HEK293 (cell line): Measurements from ENCODE around the gene CISH.

Source experiments
- CTCF ChIA-PET: fragments of 350-600 bp; formaldehyde crosslinking; extraction: SDS; loops from one replicate; lab custom pipeline; 2021; ENCODE audit warnings: antibody characterized with exemption; lab: Yijun Ruan, JAX
- POLR2A ChIA-PET: fragments of 300-600 bp; formaldehyde crosslinking; extraction: SDS; loops from one replicate; lab custom pipeline; 2020; ENCODE audit warnings: antibody characterized with exemption, inconsistent platforms; lab: Yijun Ruan, JAX
- H3K27ac ChIP-seq: fragments of 200-500 bp; sonication (Bioruptor generic); 2 replicates; pipeline ENCODE4 v1.5.1; 2014; ENCODE audit warnings: low read depth, low read length, control low read depth, inconsistent platforms; ENCODE audit errors: extremely low read depth
- H3K36me3 ChIP-seq, 2 experiments: fragments of 200-500 bp in 1 of 2; sonication (Bioruptor generic) in 1 of 2; 1 replicate in 1 of 2; 2 replicates in 1 of 2; pipeline ENCODE4 v1.5.1; 2014 to 2017; ENCODE audit warnings: inconsistent platforms in 2 of 2, low read length in 2 of 2; ENCODE audit not compliant: control insufficient read depth in 2 of 2, insufficient read depth in 1 of 2
- H3K4me1 ChIP-seq: fragments of 200-500 bp; sonication (Bioruptor generic); 2 replicates; pipeline ENCODE4 v1.5.1; 2014; ENCODE audit warnings: mild to moderate bottlenecking, low read length, inconsistent platforms; ENCODE audit not compliant: control insufficient read depth, insufficient read depth
- H3K4me3 ChIP-seq: 2 replicates; pipeline ENCODE4 v1.5.1; 2011; ENCODE audit warnings: low read depth, mild to moderate bottlenecking, control low read depth, low read length, moderate library complexity
- H3K9me3 ChIP-seq: fragments of 200-500 bp; sonication (Bioruptor generic); 2 replicates; pipeline ENCODE4 v1.5.1; 2014; ENCODE audit warnings: low read depth, low read length, inconsistent platforms; ENCODE audit not compliant: control insufficient read depth, insufficient read depth
- GFI1B ChIP-seq: fragments of 450-650 bp; formaldehyde crosslinking; IDR thresholded peaks from 2 replicates; pipeline ENCODE4 v1.5.1; 2016; ENCODE audit warnings: missing biosample characterization, missing genetic modification characterization
- OSR2 ChIP-seq: fragments of 450-650 bp; formaldehyde crosslinking; IDR thresholded peaks from 2 replicates; pipeline ENCODE4 v1.5.1; 2016; ENCODE audit warnings: missing biosample characterization, missing genetic modification characterization
- PRDM1 ChIP-seq: fragments of 450-650 bp; formaldehyde crosslinking; IDR thresholded peaks from 2 replicates; pipeline ENCODE4; 2016; ENCODE audit warnings: missing biosample characterization, missing genetic modification characterization
- PRDM4 ChIP-seq: fragments of 450-650 bp; formaldehyde crosslinking; IDR thresholded peaks from 2 replicates; pipeline ENCODE4 v1.5.1; 2017; ENCODE audit warnings: missing biosample characterization, missing genetic modification characterization
- REPIN1 ChIP-seq: fragments of 450-650 bp; formaldehyde crosslinking; IDR thresholded peaks from 2 replicates; pipeline ENCODE4 v1.5.1; 2017; ENCODE audit warnings: missing biosample characterization, missing genetic modification characterization, low read depth
- SCRT2 ChIP-seq: fragments of 450-650 bp; formaldehyde crosslinking; IDR thresholded peaks from 2 replicates; pipeline ENCODE4 v1.5.1; 2016; ENCODE audit warnings: missing biosample characterization, missing genetic modification characterization
- SP2 ChIP-seq: fragments of 450-650 bp; formaldehyde crosslinking; IDR thresholded peaks from 2 replicates; pipeline ENCODE4 v1.5.1; 2016; ENCODE audit warnings: missing biosample characterization, missing genetic modification characterization
- ZNF121 ChIP-seq: fragments of 450-650 bp; formaldehyde crosslinking; IDR thresholded peaks from 2 replicates; pipeline ENCODE4 v1.5.1; 2016; ENCODE audit warnings: missing biosample characterization, missing genetic modification characterization
- ZNF184 ChIP-seq: fragments of 450-650 bp; IDR thresholded peaks from 2 replicates; pipeline ENCODE4 v1.5.1; 2018; ENCODE audit warnings: missing biosample characterization, mild to moderate bottlenecking, missing genetic modification characterization
- ZNF248 ChIP-seq: fragments of 450-650 bp; formaldehyde crosslinking; IDR thresholded peaks from 2 replicates; pipeline ENCODE4 v1.5.1; 2017; ENCODE audit warnings: missing biosample characterization, missing genetic modification characterization
- ZNF350 ChIP-seq: fragments of 450-650 bp; formaldehyde crosslinking; IDR thresholded peaks from 2 replicates; pipeline ENCODE4 v1.5.0; 2017; ENCODE audit warnings: missing biosample characterization, mild to moderate bottlenecking, missing genetic modification characterization
- ZNF423 ChIP-seq: fragments of 450-650 bp; formaldehyde crosslinking; IDR thresholded peaks from 2 replicates; pipeline ENCODE4 v1.5.1; 2016; ENCODE audit warnings: missing biosample characterization, missing genetic modification characterization
- ZNF433 ChIP-seq: fragments of 450-650 bp; formaldehyde crosslinking; IDR thresholded peaks from 2 replicates; pipeline ENCODE4 v1.5.1; 2016; ENCODE audit warnings: missing biosample characterization, missing genetic modification characterization, low read depth
- ZNF514 ChIP-seq: fragments of 450-650 bp; formaldehyde crosslinking; IDR thresholded peaks from 2 replicates; pipeline ENCODE4 v1.5.1; 2016; ENCODE audit warnings: missing biosample characterization, missing genetic modification characterization
- ZNF561 ChIP-seq: fragments of 450-650 bp; IDR thresholded peaks from 2 replicates; pipeline ENCODE4 v1.5.1; 2018; ENCODE audit warnings: missing biosample characterization, missing genetic modification characterization, borderline replicate concordance
- ZNF580 ChIP-seq: fragments of 450-650 bp; formaldehyde crosslinking; IDR thresholded peaks from 2 replicates; pipeline ENCODE4 v1.5.1; 2016; ENCODE audit warnings: missing biosample characterization, missing genetic modification characterization
- ZNF654 ChIP-seq: fragments of 450-650 bp; formaldehyde crosslinking; IDR thresholded peaks from 2 replicates; pipeline ENCODE4 v1.5.1; 2016; ENCODE audit warnings: low read depth, missing biosample characterization, missing genetic modification characterization
- ZXDB ChIP-seq: fragments of 450-650 bp; formaldehyde crosslinking; IDR thresholded peaks from 2 replicates; pipeline ENCODE4 v1.5.1; 2016; ENCODE audit warnings: missing biosample characterization, missing genetic modification characterization
- TF ChIP-seq, protein P1 (sequence below): fragments of 450-650 bp; formaldehyde crosslinking; IDR thresholded peaks from 2 replicates; pipeline ENCODE4 v1.5.1; 2016; ENCODE audit warnings: missing biosample characterization, missing genetic modification characterization
- TF ChIP-seq, protein P2 (sequence below): fragments of 450-650 bp; formaldehyde crosslinking; IDR thresholded peaks from 2 replicates; pipeline ENCODE4 v1.5.1; 2016; ENCODE audit warnings: missing biosample characterization, missing genetic modification characterization, borderline replicate concordance
- TF ChIP-seq, protein P3 (sequence below): fragments of 450-650 bp; formaldehyde crosslinking; IDR thresholded peaks from 2 replicates; pipeline ENCODE4 v1.5.1; 2016; ENCODE audit warnings: missing biosample characterization, missing genetic modification characterization

CISH gene

GRCh38 chr3:50587373-50587772 lies 24.2 kb downstream of the CISH start:
- TF ChIP-seq, protein P1, sequence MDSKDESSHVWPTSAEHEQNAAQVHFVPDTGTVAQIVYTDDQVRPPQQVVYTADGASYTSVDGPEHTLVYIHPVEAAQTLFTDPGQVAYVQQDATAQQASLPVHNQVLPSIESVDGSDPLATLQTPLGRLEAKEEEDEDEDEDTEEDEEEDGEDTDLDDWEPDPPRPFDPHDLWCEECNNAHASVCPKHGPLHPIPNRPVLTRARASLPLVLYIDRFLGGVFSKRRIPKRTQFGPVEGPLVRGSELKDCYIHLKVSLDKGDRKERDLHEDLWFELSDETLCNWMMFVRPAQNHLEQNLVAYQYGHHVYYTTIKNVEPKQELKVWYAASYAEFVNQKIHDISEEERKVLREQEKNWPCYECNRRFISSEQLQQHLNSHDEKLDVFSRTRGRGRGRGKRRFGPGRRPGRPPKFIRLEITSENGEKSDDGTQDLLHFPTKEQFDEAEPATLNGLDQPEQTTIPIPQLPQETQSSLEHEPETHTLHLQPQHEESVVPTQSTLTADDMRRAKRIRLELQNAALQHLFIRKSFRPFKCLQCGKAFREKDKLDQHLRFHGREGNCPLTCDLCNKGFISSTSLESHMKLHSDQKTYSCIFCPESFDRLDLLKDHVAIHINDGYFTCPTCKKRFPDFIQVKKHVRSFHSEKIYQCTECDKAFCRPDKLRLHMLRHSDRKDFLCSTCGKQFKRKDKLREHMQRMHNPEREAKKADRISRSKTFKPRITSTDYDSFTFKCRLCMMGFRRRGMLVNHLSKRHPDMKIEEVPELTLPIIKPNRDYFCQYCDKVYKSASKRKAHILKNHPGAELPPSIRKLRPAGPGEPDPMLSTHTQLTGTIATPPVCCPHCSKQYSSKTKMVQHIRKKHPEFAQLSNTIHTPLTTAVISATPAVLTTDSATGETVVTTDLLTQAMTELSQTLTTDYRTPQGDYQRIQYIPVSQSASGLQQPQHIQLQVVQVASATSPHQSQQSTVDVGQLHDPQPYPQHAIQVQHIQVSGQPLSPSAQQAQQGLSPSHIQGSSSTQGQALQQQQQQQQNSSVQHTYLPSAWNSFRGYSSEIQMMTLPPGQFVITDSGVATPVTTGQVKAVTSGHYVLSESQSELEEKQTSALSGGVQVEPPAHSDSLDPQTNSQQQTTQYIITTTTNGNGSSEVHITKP (tag by site-specific recombination) = no peak
- TF ChIP-seq ZNF561 (no peak), REPIN1 (tag by site-specific recombination) (no peak), ZNF184 (no peak), GFI1B (no peak), ZNF654 (tag by site-specific recombination) (no peak), ZNF423 (tag by site-specific recombination) (no peak), ZNF248 (tag by site-specific recombination) (no peak), SP2 (tag by site-specific recombination) (no peak), ZNF350 (tag by site-specific recombination) (no peak), SCRT2 (tag by site-specific recombination) (no peak)
- Histone ChIP-seq H3K4me1 (no peaks in the 10 kb centered on the region), H3K4me3 (no peak overlapping the region), H3K27ac (no peak overlapping the region), H3K9me3 (no peaks in the 10 kb centered on the region), H3K36me3 (peaks cover 0 to 16% of the 10 kb centered on the region in 2 experiments; a peak in 1 of 3 replicates)
- ChIA-PET CTCF (interaction anchor here (1.9 kb wide), 1 partner anchor 26 kb away, joined by 6 read pairs; no protein-coding TSS in a partner anchor), POLR2A (interaction anchor here (0.6 kb wide), 1 partner anchor 380 kb away, joined by 3 read pairs; no protein-coding TSS in a partner anchor)

DNA sequence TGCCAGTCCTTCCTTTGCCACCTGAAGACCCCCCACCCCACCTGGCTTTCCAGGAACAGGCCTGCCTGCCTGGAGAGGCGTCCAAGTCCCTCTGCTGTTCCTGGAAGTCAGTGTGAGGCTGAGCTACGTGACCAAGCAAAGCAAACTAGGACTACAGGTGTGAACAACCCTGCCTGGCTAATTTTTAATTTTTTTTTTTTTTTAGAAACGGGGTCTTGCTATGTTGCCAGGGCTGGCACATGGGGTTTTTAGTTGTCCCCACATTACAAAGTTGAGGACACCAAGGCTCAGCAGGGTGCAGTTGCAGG lies 24.9 kb downstream of the CISH start:
- Histone ChIP-seq H3K36me3 (peaks cover 0 to 22% of the 10 kb centered on the region in 2 experiments; a peak in 1 of 3 replicates), H3K27ac (no peak overlapping the region), H3K4me3 (no peak overlapping the region), H3K4me1 (no peaks in the 10 kb centered on the region), H3K9me3 (no peaks in the 10 kb centered on the region)
- ChIA-PET POLR2A (interaction anchor here (0.7 kb wide), 2 partner anchors 29 to 204 kb away, joined by 3 to 4 read pairs; no protein-coding TSS in a partner anchor), CTCF (interaction anchor here (0.8 to 1.9 kb wide), 3 partner anchors 14 to 27 kb away, joined by 3 to 6 read pairs (median 4); partner anchors contain the start of gene CISH)
- TF ChIP-seq ZNF580 (tag by site-specific recombination) = no peak
- TF ChIP-seq ZNF433 (tag by site-specific recombination) = no peak
- TF ChIP-seq, protein P2, sequence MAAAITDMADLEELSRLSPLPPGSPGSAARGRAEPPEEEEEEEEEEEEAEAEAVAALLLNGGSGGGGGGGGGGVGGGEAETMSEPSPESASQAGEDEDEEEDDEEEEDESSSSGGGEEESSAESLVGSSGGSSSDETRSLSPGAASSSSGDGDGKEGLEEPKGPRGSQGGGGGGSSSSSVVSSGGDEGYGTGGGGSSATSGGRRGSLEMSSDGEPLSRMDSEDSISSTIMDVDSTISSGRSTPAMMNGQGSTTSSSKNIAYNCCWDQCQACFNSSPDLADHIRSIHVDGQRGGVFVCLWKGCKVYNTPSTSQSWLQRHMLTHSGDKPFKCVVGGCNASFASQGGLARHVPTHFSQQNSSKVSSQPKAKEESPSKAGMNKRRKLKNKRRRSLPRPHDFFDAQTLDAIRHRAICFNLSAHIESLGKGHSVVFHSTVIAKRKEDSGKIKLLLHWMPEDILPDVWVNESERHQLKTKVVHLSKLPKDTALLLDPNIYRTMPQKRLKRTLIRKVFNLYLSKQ (tag by site-specific recombination) = no peak
- TF ChIP-seq, protein P3, sequence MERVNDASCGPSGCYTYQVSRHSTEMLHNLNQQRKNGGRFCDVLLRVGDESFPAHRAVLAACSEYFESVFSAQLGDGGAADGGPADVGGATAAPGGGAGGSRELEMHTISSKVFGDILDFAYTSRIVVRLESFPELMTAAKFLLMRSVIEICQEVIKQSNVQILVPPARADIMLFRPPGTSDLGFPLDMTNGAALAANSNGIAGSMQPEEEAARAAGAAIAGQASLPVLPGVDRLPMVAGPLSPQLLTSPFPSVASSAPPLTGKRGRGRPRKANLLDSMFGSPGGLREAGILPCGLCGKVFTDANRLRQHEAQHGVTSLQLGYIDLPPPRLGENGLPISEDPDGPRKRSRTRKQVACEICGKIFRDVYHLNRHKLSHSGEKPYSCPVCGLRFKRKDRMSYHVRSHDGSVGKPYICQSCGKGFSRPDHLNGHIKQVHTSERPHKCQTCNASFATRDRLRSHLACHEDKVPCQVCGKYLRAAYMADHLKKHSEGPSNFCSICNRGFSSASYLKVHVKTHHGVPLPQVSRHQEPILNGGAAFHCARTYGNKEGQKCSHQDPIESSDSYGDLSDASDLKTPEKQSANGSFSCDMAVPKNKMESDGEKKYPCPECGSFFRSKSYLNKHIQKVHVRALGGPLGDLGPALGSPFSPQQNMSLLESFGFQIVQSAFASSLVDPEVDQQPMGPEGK = no peak
- TF ChIP-seq OSR2 (tag by site-specific recombination) = no peak
- TF ChIP-seq PRDM4 (tag by site-specific recombination) = no peak
- TF ChIP-seq ZNF121 (tag by site-specific recombination) = no peak
- TF ChIP-seq, protein P1 (tag by site-specific recombination) = no peak
- TF ChIP-seq ZNF514 (tag by site-specific recombination) = no peak
- TF ChIP-seq PRDM1 (tag by site-specific recombination) = no peak
- TF ChIP-seq ZXDB = no peak
